Body of pancreas (tissue), 4 donors: ENCODE results near the gene ABCC11. TPM values are rescaled to one million over a fixed set of nuclear protein-coding genes. Genes with fewer than 3 reads are reported as not detected.
"Not testable (repeated sequence)": the region's sequence is repeated elsewhere in the genome, so short reads cannot be mapped to it uniquely, and the experiment has no call there.

Source experiments
- ATAC-seq: fragments of 150-250 bp; one replicate; pipeline ENCODE4 v1.9.1; 2016
- DNase-seq, 4 donors: peaks; one replicate each; pipeline ENCODE4 v3.0.0-alpha.2; 2019
- H3K27ac ChIP-seq, 4 donors: fragments of 200-600 bp; sonication (generic); 1 replicate in 3 of 4; 2 replicates in 1 of 4; pipeline versions ENCODE4 v1.5.1 to v1.6.1; 2016 to 2019; ENCODE audit warnings: mild to moderate bottlenecking in 1 of 4, mixed read lengths in 1 of 4, moderate library complexity in 1 of 4
- H3K27me3 ChIP-seq, 2 donors: fragments of 200-600 bp; sonication (generic); one replicate each; pipeline ENCODE4 v1.6.0; 2016; ENCODE audit warnings: mild to moderate bottlenecking in 1 of 2
- H3K36me3 ChIP-seq, 2 donors: fragments of 200-600 bp; sonication (generic); replicated peaks in 1 of 2; 2 replicates each; pipeline ENCODE4 v1.5.1; 2016; ENCODE audit warnings: low read depth in 2 of 2; ENCODE audit not compliant: insufficient read depth in 1 of 2
- H3K4me1 ChIP-seq: fragments of 200-600 bp; sonication (generic); one replicate; pipeline ENCODE4 v1.6.0; 2016
- H3K4me3 ChIP-seq, 2 donors: fragments of 200-600 bp; sonication (generic); 1 replicate in 1 of 2; 2 replicates in 1 of 2; pipeline ENCODE4 v1.5.1; 2016 to 2019
- H3K9me3 ChIP-seq, 3 donors: fragments of 200-600 bp; sonication (generic); 1 replicate in 2 of 3; 2 replicates in 1 of 3; pipeline ENCODE4 v1.5.1; 2016
- CTCF ChIP-seq, 7 experiments: fragments of 450-650 bp in 4 of 7; fragments of 200-600 bp in 3 of 7; sonication (generic) in 3 of 7; IDR thresholded peaks; one replicate each; pipeline ENCODE4 v1.5.1; 2016 to 2019; ENCODE audit warnings: antibody characterized with exemption in 7 of 7
- POLR2A ChIP-seq, 3 donors: fragments of 450-650 bp; IDR thresholded peaks; one replicate each; pipeline ENCODE4 v1.6.1; 2016; ENCODE audit warnings: antibody characterized with exemption in 3 of 3, mild to moderate bottlenecking in 2 of 3
- WGBS, 2 donors: methylation state at CpG; one replicate each; pipeline ENCODE4 v1.1.5; 2017; 5-methylcytosine and 5-hydroxymethylcytosine counted together
- intact Hi-C: fragments of 100-400 bp; cut with DNase I; formaldehyde crosslinking; loops from one replicate; pipeline ENCODE4 v1.15.1; 2023
- total RNA-seq, 2 donors: library from RNA; depleted of rRNA; stranded (reverse); fragments of >200 nt; gene quantifications; one replicate each; pipeline ENCODE4 v1.1.0, GENCODE V29; 2016

The ABCC11 gene
- total RNA-seq, 2 donors from 2014 or later = 0.52 TPM; not detected in 1

DNA sequence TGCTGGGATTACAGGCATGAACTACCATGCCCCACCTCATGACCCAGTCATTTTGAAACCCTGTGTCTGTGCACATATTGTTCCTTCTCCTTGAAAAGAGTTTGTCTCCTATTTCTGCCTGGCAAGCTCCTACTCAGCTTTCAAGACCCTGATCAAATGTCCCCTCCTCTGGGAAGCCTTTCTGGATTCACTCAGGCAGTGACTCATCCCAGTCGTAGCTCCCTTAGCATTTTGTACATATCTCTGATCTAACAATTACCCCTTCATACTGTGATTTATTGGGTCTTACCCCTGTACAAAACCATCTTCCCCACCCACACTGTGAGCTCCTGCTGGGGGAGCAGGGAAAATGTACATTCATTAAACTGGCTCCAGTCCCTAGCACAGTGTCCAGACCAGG lies 73.5 kb downstream of the ABCC11 start:
- ATAC-seq = no peak
- H3K27me3 ChIP-seq = no peaks in the 10 kb centered on the region
- H3K27ac ChIP-seq = no peak overlapping the region
- no peak for TF ChIP-seq CTCF (IDR thresholded peaks at IDR 0.05)
- TF ChIP-seq POLR2A (IDR thresholded peaks at IDR 0.05) = no peak
- intact Hi-C loops = no loop called here
- DNase-seq = no peak
- H3K4me1 ChIP-seq = no peaks in the 10 kb centered on the region
- H3K4me3 ChIP-seq = no peak overlapping the region
- no peaks in the 10 kb centered on the region for H3K36me3 ChIP-seq
- 73 to 91% methylated on average over 1 of the region's 1 CpG for WGBS, 2 donors
- H3K9me3 ChIP-seq = no peaks in the 10 kb centered on the region

- Histone ChIP-seq H3K27me3 (no peaks in the 10 kb centered on the region), H3K9me3 (no peaks in the 10 kb centered on the region), H3K4me3 (no peak overlapping the region), H3K4me1 (no peaks in the 10 kb centered on the region), H3K27ac (no peak overlapping the region), H3K36me3 (no peaks in the 10 kb centered on the region)
- DNase-seq = no peak
- no peak for ATAC-seq
- WGBS, 2 donors = 62 to 100% methylated on average over 1 of the region's 1 CpG
- intact Hi-C loops = no loop called here
- no peak for TF ChIP-seq CTCF (IDR thresholded peaks at IDR 0.05)
- no peak for TF ChIP-seq POLR2A (IDR thresholded peaks at IDR 0.05)
These were observed 74.7 kb downstream of the ABCC11 start for GRCh38 chr16:48172682-48173081.

DNA sequence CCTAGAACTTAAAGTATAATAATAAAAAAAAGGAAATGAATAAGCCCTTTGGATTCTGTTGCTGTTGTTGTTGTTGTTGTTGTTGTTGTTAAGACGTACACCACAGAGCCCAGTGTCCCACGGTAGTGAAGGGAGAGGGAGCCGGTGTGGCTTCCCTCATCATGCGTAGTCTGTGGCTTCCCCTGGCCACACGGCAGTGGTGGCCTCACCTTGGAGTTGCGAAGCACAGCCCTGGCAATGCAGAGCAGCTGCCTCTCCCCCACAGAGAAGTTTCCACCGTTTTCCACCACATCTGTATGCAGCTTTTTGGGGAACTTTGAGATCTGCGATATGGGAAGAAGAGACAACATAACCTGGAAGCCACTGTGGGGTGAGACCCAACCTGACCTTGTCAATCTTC lies 77.4 kb downstream of the ABCC11 start:
- no peak overlapping the region for H3K27ac ChIP-seq
- DNase-seq (no peak), ATAC-seq (no peak)
- intact Hi-C loops = loop anchor here (10.0 kb wide), 2 partner anchors 1025 to 1125 kb away; partner anchors contain the start of gene NETO2
- WGBS, 2 donors = 73 to 79% methylated on average over 8 of the region's 8 CpGs
- H3K27me3 ChIP-seq = no peaks in the 10 kb centered on the region
- no peaks in the 10 kb centered on the region for H3K36me3 ChIP-seq
- TF ChIP-seq CTCF (IDR thresholded peaks at IDR 0.05) (no peak), POLR2A (IDR thresholded peaks at IDR 0.05) (no peak)
- no peaks in the 10 kb centered on the region for H3K9me3 ChIP-seq
- H3K4me3 ChIP-seq = no peak overlapping the region
- H3K4me1 ChIP-seq = peaks cover 7% of the 10 kb centered on the region

GRCh38 chr16:48168075-48168474 lies 79.3 kb downstream of the ABCC11 start:
- H3K36me3 ChIP-seq = no peaks in the 10 kb centered on the region
- no peak overlapping the region for H3K4me3 ChIP-seq
- DNase-seq (no peak), ATAC-seq (no peak)
- intact Hi-C loops = loop anchor here (10.0 kb wide), 2 partner anchors 1023 to 1123 kb away; partner anchors contain the start of gene NETO2
- no peak overlapping the region for H3K27ac ChIP-seq
- no peaks in the 10 kb centered on the region for H3K9me3 ChIP-seq
- H3K27me3 ChIP-seq = no peaks in the 10 kb centered on the region
- peaks cover 9% of the 10 kb centered on the region for H3K4me1 ChIP-seq
- 54 to 64% methylated on average over 1 of the region's 1 CpG for WGBS, 2 donors
- TF ChIP-seq POLR2A (IDR thresholded peaks at IDR 0.05) (no peak), CTCF (IDR thresholded peaks at IDR 0.05) (no peak)

DNA sequence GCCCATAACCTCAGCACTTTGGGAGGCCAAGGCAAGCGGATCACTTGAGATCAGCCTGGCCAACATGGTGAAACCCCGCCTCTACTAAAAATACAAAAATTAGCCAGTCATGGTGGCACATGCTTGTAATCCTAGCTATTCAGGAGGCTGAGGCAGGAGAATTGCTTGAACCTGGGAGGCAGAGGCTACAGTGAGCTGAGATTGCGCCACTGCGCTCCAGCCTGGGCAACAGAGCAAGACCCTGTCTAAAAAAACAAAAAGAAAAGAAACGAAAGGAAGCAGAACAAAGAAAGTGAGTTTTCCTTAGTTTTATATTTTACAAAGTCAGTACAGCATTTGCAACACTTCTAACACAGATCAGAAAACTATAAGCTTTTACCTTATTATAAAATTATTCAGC lies 80.7 kb downstream of the ABCC11 start:
- not testable (repeated sequence) for ATAC-seq, H3K27ac ChIP-seq, H3K9me3 ChIP-seq, H3K27me3 ChIP-seq, H3K4me3 ChIP-seq, H3K4me1 ChIP-seq, H3K36me3 ChIP-seq, DNase-seq
- 85 to 93% methylated on average over 5 of the region's 5 CpGs for WGBS, 2 donors
- intact Hi-C loops = loop anchor here (10.0 kb wide), 2 partner anchors 1022 to 1122 kb away; partner anchors contain the start of gene NETO2
